Naive thymus-derived CD4-positive, alpha-beta T cell (primary cell): ENCODE measurements around the gene CCDC88C. TPM values are rescaled to one million over a fixed set of nuclear protein-coding genes. Genes with fewer than 3 reads are reported as not detected.

ENCODE experiments used
- ATAC-seq: fragments of 150-1000 bp; cut with Tn5 transposase; 2 replicates; pipeline ENCODE4 v1.10.0; 2021; ENCODE audit warnings: mild to moderate bottlenecking, moderate library complexity
- CTCF ChIA-PET: fragments of 350-600 bp; sonication (Branson Sonifier 250); formaldehyde crosslinking; loops from one replicate; lab custom pipeline; 2021; ENCODE audit warnings: antibody characterized with exemption; lab: Charles Lee
- POLR2A ChIA-PET: fragments of 350-600 bp; sonication (Branson Sonifier 250); formaldehyde crosslinking; loops from one replicate; lab custom pipeline; 2021; ENCODE audit warnings: antibody characterized with exemption, inconsistent platforms; lab: Charles Lee
- DNase-seq, 9 donors: peaks; one replicate each; pipeline versions ENCODE4 v3.0.0 to v3.0.0-alpha.2; 2020 to 2022; ENCODE audit warnings: mixed read lengths in 1 of 9
- H3K27ac ChIP-seq: one replicate; pipeline ENCODE4 v1.7.0; 2013; ENCODE audit warnings: mild to moderate bottlenecking, low read depth, low read length, moderate library complexity
- H3K27me3 ChIP-seq, 2 donors: one replicate each; pipeline ENCODE4 v1.7.0; 2013; ENCODE audit warnings: low read length in 2 of 2, mild to moderate bottlenecking in 2 of 2, moderate library complexity in 2 of 2; ENCODE audit not compliant: control insufficient read depth in 2 of 2, insufficient read depth in 2 of 2
- H3K36me3 ChIP-seq, 3 experiments: 1 replicate in 2 of 3; 2 replicates in 1 of 3; pipeline ENCODE4 v1.7.0; 2013; ENCODE audit warnings: low read length in 3 of 3, mild to moderate bottlenecking in 3 of 3, moderate library complexity in 1 of 3; ENCODE audit not compliant: insufficient read depth in 3 of 3, control insufficient read depth in 2 of 3
- H3K4me1 ChIP-seq, 2 donors: one replicate each; pipeline ENCODE4 v1.7.0; 2013; ENCODE audit warnings: low read length in 2 of 2, mild to moderate bottlenecking in 2 of 2, moderate library complexity in 1 of 2; ENCODE audit not compliant: control insufficient read depth in 2 of 2, insufficient read depth in 2 of 2
- H3K4me3 ChIP-seq: 2 replicates; pipeline ENCODE4 v1.7.0; 2013; ENCODE audit warnings: mild to moderate bottlenecking, low read length
- H3K9me3 ChIP-seq, 3 experiments: 1 replicate in 2 of 3; 2 replicates in 1 of 3; pipeline ENCODE4 v1.7.0; 2013; ENCODE audit warnings: low read length in 3 of 3; ENCODE audit not compliant: control insufficient read depth in 2 of 3
- H3K27ac Mint-ChIP-seq, 9 donors: one replicate each; pipeline ENCODE4 v1.8.0; 2020 to 2022; ENCODE audit warnings: mixed read lengths in 9 of 9, mild to moderate bottlenecking in 8 of 9, moderate library complexity in 5 of 9, inconsistent platforms in 2 of 9
- H3K27me3 Mint-ChIP-seq, 5 donors: one replicate each; pipeline ENCODE4 v1.8.0; 2021 to 2022; ENCODE audit warnings: mixed read lengths in 5 of 5, mild to moderate bottlenecking in 1 of 5
- H3K36me3 Mint-ChIP-seq, 5 donors: one replicate each; pipeline ENCODE4 v1.8.0; 2020 to 2022; ENCODE audit warnings: mixed read lengths in 5 of 5, mild to moderate bottlenecking in 3 of 5, inconsistent platforms in 1 of 5
- H3K4me1 Mint-ChIP-seq, 7 donors: one replicate each; pipeline ENCODE4 v1.8.0; 2020 to 2022; ENCODE audit warnings: mixed read lengths in 7 of 7, mild to moderate bottlenecking in 3 of 7, inconsistent platforms in 1 of 7
- H3K4me3 Mint-ChIP-seq, 10 donors: one replicate each; pipeline ENCODE4 v1.8.0; 2020 to 2022; ENCODE audit warnings: mild to moderate bottlenecking in 10 of 10, mixed read lengths in 10 of 10, moderate library complexity in 6 of 10, inconsistent platforms in 2 of 10
- H3K9me3 Mint-ChIP-seq, 11 donors: one replicate each; pipeline ENCODE4 v1.8.0; 2020 to 2022; ENCODE audit warnings: mixed read lengths in 11 of 11, mild to moderate bottlenecking in 4 of 11, inconsistent platforms in 1 of 11, moderate library complexity in 1 of 11
- intact Hi-C, 2 donors: fragments of 100-400 bp; cut with micrococcal nuclease; formaldehyde crosslinking; loops; one replicate each; pipeline ENCODE4 v1.15.1; 2023
- polyA plus RNA-seq, 2 donors: library from polyadenylated mRNA; unstranded; fragments of 300-500 nt; fragmentation: Illumina TruSeq; gene quantifications; one replicate each; pipeline ENCODE4 v1.2.3, GENCODE V29; 2021
- total RNA-seq, 6 experiments: library from RNA in 5 of 6; stranded (reverse) in 5 of 6; gene quantifications; 1 replicate in 5 of 6; 2 replicates in 1 of 6; pipeline ENCODE4 v1.2.3 and lab custom pipeline; 2021 to 2026

CCDC88C gene
- total and polyA plus RNA-seq, 7 experiments from 2014 or later, result 23.6 to 324 (median 274) TPM

GRCh38 chr14:91256661-91257060 is 161.0 kb downstream of the CCDC88C start:
- H3K27ac Mint-ChIP-seq, result peak overlapping the region in 5 of 9 donors; percentile 16 to 80 (median 70)
- H3K4me1 ChIP-seq, result peaks cover 32 to 38% of the 10 kb centered on the region in 2 donors

GRCh38 chr14:91255026-91255695 is 162.5 kb downstream of the CCDC88C start:
- Mint-ChIP-seq H3K4me3 (peak overlapping the region; percentile 63 to 90 (median 84)), H3K27ac (peak overlapping the region in 8 of 9 donors; percentile 71 to 93 (median 87)), H3K27me3 (no peaks in the 10 kb centered on the region), H3K9me3 (peaks cover 0 to 10% (median 0%) of the 10 kb centered on the region in 11 donors), H3K36me3 (peaks cover 0 to 30% (median 0%) of the 10 kb centered on the region in 5 donors), H3K4me1 (peaks cover 37 to 80% (median 70%) of the 10 kb centered on the region in 7 donors)
- Histone ChIP-seq H3K36me3 (no peaks in the 10 kb centered on the region), H3K4me1 (peaks cover 43 to 46% of the 10 kb centered on the region in 2 donors), H3K27me3 (no peaks in the 10 kb centered on the region), H3K27ac (no peak overlapping the region), H3K4me3 (no peak overlapping the region), H3K9me3 (no peaks in the 10 kb centered on the region)
- ChIA-PET CTCF (interaction anchor here (1.1 to 1.8 kb wide), 2 partner anchors 9 to 11 kb away, joined by 4 to 7 read pairs; partner anchors contain the start of gene GPR68), POLR2A (interaction anchor here (1.4 to 1.7 kb wide), 2 partner anchors 9 to 11 kb away, joined by 9 to 10 read pairs; partner anchors contain the start of gene GPR68)
- DNase-seq (no peak), ATAC-seq (no peak)
- intact Hi-C loops, result no loop called here

More at GRCh38 chr14:91256661-91257060, 161.0 kb downstream of the CCDC88C start:
- DNase-seq (no peak), ATAC-seq (no peak)
- H3K4me3 ChIP-seq, result no peak overlapping the region
- no peaks in the 10 kb centered on the region for H3K27me3 Mint-ChIP-seq
- H3K36me3 ChIP-seq, result no peaks in the 10 kb centered on the region
- H3K9me3 ChIP-seq, result no peaks in the 10 kb centered on the region
- no peak overlapping the region for H3K27ac ChIP-seq
- no peaks in the 10 kb centered on the region for H3K27me3 ChIP-seq
- H3K4me1 Mint-ChIP-seq, result peaks cover 29 to 78% (median 58%) of the 10 kb centered on the region in 7 donors
- intact Hi-C loops, result loop anchor here in 1 of 2 donors (2.0 kb wide), 1 partner anchor 14 kb away; no protein-coding TSS in a partner anchor
- H3K4me3 Mint-ChIP-seq, result peak overlapping the region in 2 of 10 donors; percentile 6 to 34
- H3K9me3 Mint-ChIP-seq, result peaks cover 0 to 12% (median 0%) of the 10 kb centered on the region in 11 donors
- ChIA-PET POLR2A (interaction anchor here (0.6 to 1.2 kb wide), 4 partner anchors 12 to 191 kb away, joined by 3 to 4 read pairs (median 3); partner anchors contain the start of gene GPR68), CTCF (interaction anchor here (1.8 kb wide), 1 partner anchor 12 kb away, joined by 7 read pairs; the partner anchor contains the start of gene GPR68)
- peaks cover 0 to 29% (median 4%) of the 10 kb centered on the region in 5 donors for H3K36me3 Mint-ChIP-seq

GRCh38 chr14:91254461-91254860 is 163.2 kb downstream of the CCDC88C start:
- ChIA-PET CTCF (no interaction called here), POLR2A (interaction anchor here (1.7 kb wide), 1 partner anchor 10 kb away, joined by 9 read pairs; no protein-coding TSS in a partner anchor)
- H3K27me3 Mint-ChIP-seq, result no peaks in the 10 kb centered on the region
- H3K4me1 Mint-ChIP-seq, result peaks cover 44 to 80% (median 77%) of the 10 kb centered on the region in 7 donors
- H3K9me3 ChIP-seq, result no peaks in the 10 kb centered on the region
- no peaks in the 10 kb centered on the region for H3K36me3 ChIP-seq
- H3K27ac Mint-ChIP-seq, result peak overlapping the region; percentile 66 to 93 (median 86)
- peak overlapping the region; percentile 60 for H3K27ac ChIP-seq
- peak overlapping the region; percentile 42 for H3K4me3 ChIP-seq
- peaks cover 0 to 32% (median 0%) of the 10 kb centered on the region in 5 donors for H3K36me3 Mint-ChIP-seq
- DNase-seq (peak in 5 of 9 donors; percentile 47 to 50 (median 49)), ATAC-seq (peak; percentile 24)
- H3K27me3 ChIP-seq, result no peaks in the 10 kb centered on the region
- H3K9me3 Mint-ChIP-seq, result peaks cover 0 to 10% (median 0%) of the 10 kb centered on the region in 11 donors
- H3K4me3 Mint-ChIP-seq, result peak overlapping the region; percentile 63 to 90 (median 84)
- intact Hi-C loops, result loop anchor here (1.0 to 5.0 kb wide), 3 partner anchors 8 to 497 kb away; no protein-coding TSS in a partner anchor
- H3K4me1 ChIP-seq, result peaks cover 50 to 52% of the 10 kb centered on the region in 2 donors

- intact Hi-C loops, result loop anchor here (1.0 to 5.0 kb wide), 3 partner anchors 8 to 497 kb away; no protein-coding TSS in a partner anchor
- Mint-ChIP-seq H3K4me1 (peaks cover 45 to 83% (median 78%) of the 10 kb centered on the region in 7 donors), H3K27ac (peak overlapping the region; percentile 66 to 93 (median 86)), H3K4me3 (peak overlapping the region; percentile 63 to 90 (median 84)), H3K27me3 (no peaks in the 10 kb centered on the region), H3K9me3 (peaks cover 0 to 10% (median 0%) of the 10 kb centered on the region in 11 donors), H3K36me3 (peaks cover 0 to 34% (median 0%) of the 10 kb centered on the region in 5 donors)
- H3K27ac ChIP-seq, result peak overlapping the region; percentile 60
- no peaks in the 10 kb centered on the region for H3K27me3 ChIP-seq
- no peaks in the 10 kb centered on the region for H3K36me3 ChIP-seq
- CTCF ChIA-PET, result no interaction called here
- ATAC-seq, result no peak
- peaks cover 52 to 55% of the 10 kb centered on the region in 2 donors for H3K4me1 ChIP-seq
- no peak for DNase-seq
- H3K4me3 ChIP-seq, result peak overlapping the region; percentile 42
- H3K9me3 ChIP-seq, result no peaks in the 10 kb centered on the region
- POLR2A ChIA-PET, result interaction anchor here (1.7 kb wide), 1 partner anchor 10 kb away, joined by 9 read pairs; no protein-coding TSS in a partner anchor
Measured at GRCh38 chr14:91253795-91254323, 163.8 kb downstream of the CCDC88C start.

GRCh38 chr14:91252871-91253794 is 164.5 kb downstream of the CCDC88C start:
- ATAC-seq (peak; percentile 67), DNase-seq (peak in 5 of 9 donors; percentile 30 to 74 (median 41))
- peaks cover 0 to 10% (median 0%) of the 10 kb centered on the region in 11 donors for H3K9me3 Mint-ChIP-seq
- Histone ChIP-seq H3K4me1 (peaks cover 52 to 59% of the 10 kb centered on the region in 2 donors), H3K4me3 (peak overlapping the region; percentile 43), H3K27me3 (no peaks in the 10 kb centered on the region), H3K9me3 (no peaks in the 10 kb centered on the region), H3K27ac (peak overlapping the region; percentile 60), H3K36me3 (no peaks in the 10 kb centered on the region)
- H3K36me3 Mint-ChIP-seq, result peaks cover 0 to 36% (median 0%) of the 10 kb centered on the region in 5 donors
- intact Hi-C loops, result loop anchor here in 1 of 2 donors (5.0 kb wide), 1 partner anchor 496 kb away; no protein-coding TSS in a partner anchor
- H3K4me3 Mint-ChIP-seq, result peak overlapping the region; percentile 72 to 90 (median 82)
- peaks cover 50 to 85% (median 82%) of the 10 kb centered on the region in 7 donors for H3K4me1 Mint-ChIP-seq
- ChIA-PET POLR2A (interaction anchor here (0.7 to 2.4 kb wide), 5 partner anchors 8 to 26 kb away, joined by 5 to 26 read pairs (median 9); partner anchors contain the start of gene GPR68), CTCF (interaction anchor here (0.6 to 1.5 kb wide), 2 partner anchors 10 to 17 kb away, joined by 4 to 5 read pairs; no protein-coding TSS in a partner anchor)
- H3K27ac Mint-ChIP-seq, result peak overlapping the region in 6 of 9 donors; percentile 47 to 96 (median 74)
- H3K27me3 Mint-ChIP-seq, result no peaks in the 10 kb centered on the region
